ENCODE measurements around the gene WWC1. TPM values are rescaled to one million over a fixed set of nuclear protein-coding genes. Genes with fewer than 3 reads are reported as not detected.

Gene WWC1
- total RNA-seq, 1 experiment from 2014 or later: not detected

- no peak overlapping the region for H3K27ac ChIP-seq
- no peak for DNase-seq
- peaks cover 6% of the 10 kb centered on the region for H3K4me1 ChIP-seq
- H3K36me3 ChIP-seq: no peaks in the 10 kb centered on the region
- H3K27me3 ChIP-seq: no peaks in the 10 kb centered on the region
- no peaks in the 10 kb centered on the region for H3K9me3 ChIP-seq (replicated peaks)
- no peak overlapping the region for H3K4me3 ChIP-seq
Observed at GRCh38 chr5:168479166-168479565, 187.7 kb downstream of the WWC1 start.

GRCh38 chr5:168480601-168481000 lies 189.2 kb downstream of the WWC1 start:
- Histone ChIP-seq H3K36me3 (no peaks in the 10 kb centered on the region), H3K4me1 (peaks cover 6% of the 10 kb centered on the region), H3K9me3 (replicated peaks) (no peaks in the 10 kb centered on the region), H3K27me3 (no peaks in the 10 kb centered on the region), H3K27ac (no peak overlapping the region), H3K4me3 (no peak overlapping the region)
- no peak for DNase-seq

GRCh38 chr5:168481330-168481788 lies 189.9 kb downstream of the WWC1 start:
- Histone ChIP-seq H3K9me3 (replicated peaks) (no peaks in the 10 kb centered on the region), H3K4me3 (no peak overlapping the region), H3K27ac (no peak overlapping the region), H3K36me3 (no peaks in the 10 kb centered on the region), H3K27me3 (no peaks in the 10 kb centered on the region), H3K4me1 (peaks cover 6% of the 10 kb centered on the region)
- DNase-seq: peak; percentile 42 to 49

- no peaks in the 10 kb centered on the region for H3K27me3 ChIP-seq
- H3K4me3 ChIP-seq: no peak overlapping the region
- peaks cover 5% of the 10 kb centered on the region for H3K4me1 ChIP-seq
- H3K9me3 ChIP-seq (replicated peaks): no peaks in the 10 kb centered on the region
- H3K36me3 ChIP-seq: no peaks in the 10 kb centered on the region
- DNase-seq: no peak
- no peak overlapping the region for H3K27ac ChIP-seq
Observed at GRCh38 chr5:168482361-168482760, 190.9 kb downstream of the WWC1 start.

- peak; percentile 94 to 95 for DNase-seq
- no peaks in the 10 kb centered on the region for H3K27me3 ChIP-seq
- H3K9me3 ChIP-seq (replicated peaks): no peaks in the 10 kb centered on the region
- H3K36me3 ChIP-seq: peaks cover 27% of the 10 kb centered on the region
- H3K4me1 ChIP-seq: peaks cover under 1% of the 10 kb centered on the region; the same call in 1 of the 2 replicates
- peak within 1 kb of the TSS; percentile 66 for H3K27ac ChIP-seq
- peak within 1 kb of the TSS; percentile 94 for H3K4me3 ChIP-seq
Observed at GRCh38 chr5:168486136-168486879, 194.9 kb downstream of the WWC1 start, which contains the start of gene RARS1. Gene RARS1 (plus strand): TSS chr5:168486471. CDS start chr5:168486499, 28 bp downstream.

- Histone ChIP-seq H3K27me3 (no peaks in the 10 kb centered on the region), H3K4me3 (no peak overlapping the region), H3K9me3 (replicated peaks) (no peaks in the 10 kb centered on the region), H3K27ac (no peak overlapping the region), H3K4me1 (no peaks in the 10 kb centered on the region), H3K36me3 (peaks cover 52% of the 10 kb centered on the region)
- DNase-seq: no peak
Observed at GRCh38 chr5:168489059-168489458, 197.6 kb downstream of the WWC1 start.

GRCh38 chr5:168494057-168494555 lies 202.7 kb downstream of the WWC1 start:
- peaks cover 85% of the 10 kb centered on the region for H3K36me3 ChIP-seq
- no peaks in the 10 kb centered on the region for H3K4me1 ChIP-seq

GRCh38 chr5:168502563-168503237 lies 211.3 kb downstream of the WWC1 start:
- Histone ChIP-seq H3K27ac (no peak overlapping the region), H3K27me3 (no peaks in the 10 kb centered on the region), H3K9me3 (replicated peaks) (no peaks in the 10 kb centered on the region), H3K4me1 (no peaks in the 10 kb centered on the region; the same call in 1 of the 2 replicates), H3K36me3 (peaks cover 67% of the 10 kb centered on the region), H3K4me3 (no peak overlapping the region)
- DNase-seq: no peak

More at GRCh38 chr5:168494057-168494555, 202.7 kb downstream of the WWC1 start:
- Histone ChIP-seq H3K27ac (no peak overlapping the region), H3K27me3 (no peaks in the 10 kb centered on the region), H3K4me3 (no peak overlapping the region), H3K9me3 (replicated peaks) (no peaks in the 10 kb centered on the region)
- no peak for DNase-seq

- DNase-seq: no peak
- Histone ChIP-seq H3K4me3 (no peak overlapping the region), H3K4me1 (no peaks in the 10 kb centered on the region), H3K9me3 (replicated peaks) (no peaks in the 10 kb centered on the region), H3K27me3 (no peaks in the 10 kb centered on the region), H3K36me3 (peaks cover 82% of the 10 kb centered on the region), H3K27ac (no peak overlapping the region)
Observed at GRCh38 chr5:168513861-168514428, 222.5 kb downstream of the WWC1 start.

Other genes starting within 250 kb of the WWC1 start
- gene RARS1, start 194.8 kb downstream of the WWC1 start, total RNA-seq (2014; rRNA removed; shearing (Covaris generic)): 137 and 139 TPM in 2 replicates
- not detected in 2 replicates for gene FBLL1, start 237.7 kb downstream of the WWC1 start, total RNA-seq (2014; rRNA removed; shearing (Covaris generic))

Data from SJCRH30 (cell line).